GM03348 (cell line): ENCODE data around the gene MBOAT2.
A peak's percentile ranks its signal among the peaks of the same experiment; 100 is the strongest.

Experiments
- DNase-seq: peaks from one replicate; pipeline ENCODE4 v3.0.0; 2012; ENCODE audit warnings: low spot score

MBOAT2 gene

DNA sequence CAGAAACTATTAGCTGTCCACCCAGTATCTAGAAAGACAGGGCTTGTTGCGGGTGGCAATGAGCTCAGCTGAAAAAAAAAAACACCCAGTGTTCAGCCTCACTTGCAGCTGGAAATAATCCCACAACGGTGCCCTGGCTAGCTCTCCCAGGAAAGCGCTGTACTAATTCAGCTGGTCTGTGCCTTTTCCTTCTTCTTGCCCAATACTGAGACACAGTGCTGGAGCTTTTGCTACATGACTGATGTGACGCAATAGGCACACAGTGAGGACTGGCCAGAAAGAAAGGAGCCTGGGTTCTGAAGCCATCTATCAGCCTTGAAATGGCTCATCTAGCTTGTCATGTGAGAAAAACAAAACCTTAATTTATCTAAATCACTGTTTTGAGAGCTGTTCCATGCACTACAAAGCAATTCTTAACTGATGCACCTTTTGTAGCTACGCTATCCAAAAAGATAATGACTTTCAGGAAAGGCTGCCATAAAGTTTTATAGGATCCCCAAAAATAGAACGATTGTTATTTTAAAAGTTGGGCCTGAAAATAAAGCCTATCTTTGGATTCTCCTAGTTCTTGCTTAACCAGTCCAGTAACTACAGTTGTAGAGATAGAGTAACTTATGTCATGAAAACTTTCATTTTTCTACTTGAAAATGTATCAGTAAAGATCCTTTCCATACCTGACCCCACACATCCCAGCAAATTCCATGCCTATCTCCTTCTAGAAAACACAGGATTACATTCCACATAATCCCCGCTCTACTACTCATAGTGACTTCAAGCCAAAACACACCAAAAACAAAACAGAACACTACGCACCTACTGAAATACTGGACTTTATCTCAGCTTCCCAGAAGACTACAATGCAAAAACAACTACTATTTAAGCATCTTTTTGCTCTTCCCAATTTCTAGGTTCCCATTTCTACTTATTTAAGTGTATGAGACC is 181.9 kb downstream of the MBOAT2 start:
- peak; percentile 65 for DNase-seq

GRCh38 chr2:8819948-8820347 is 183.5 kb downstream of the MBOAT2 start:
- no peak for DNase-seq

DNA sequence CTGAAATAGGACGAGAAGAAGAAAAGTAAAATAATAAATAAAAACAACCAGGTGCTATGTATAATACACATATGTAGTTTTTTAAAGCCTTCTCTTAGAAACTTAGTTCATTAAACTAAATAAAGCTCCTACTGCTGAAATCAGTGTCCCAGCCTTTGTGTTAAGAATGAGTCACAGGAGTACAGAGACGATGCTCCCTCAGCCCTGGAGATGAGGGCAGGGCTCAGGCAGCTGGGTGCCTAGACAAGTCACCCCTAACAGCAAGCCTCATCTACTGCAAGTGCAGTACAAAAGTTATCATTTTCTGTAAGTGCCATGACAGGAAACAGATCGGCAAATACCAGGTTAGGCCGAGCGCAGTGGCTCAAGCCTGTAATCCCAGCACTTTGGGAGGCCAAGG is 184.3 kb downstream of the MBOAT2 start:
- DNase-seq: peak; percentile 26

DNA sequence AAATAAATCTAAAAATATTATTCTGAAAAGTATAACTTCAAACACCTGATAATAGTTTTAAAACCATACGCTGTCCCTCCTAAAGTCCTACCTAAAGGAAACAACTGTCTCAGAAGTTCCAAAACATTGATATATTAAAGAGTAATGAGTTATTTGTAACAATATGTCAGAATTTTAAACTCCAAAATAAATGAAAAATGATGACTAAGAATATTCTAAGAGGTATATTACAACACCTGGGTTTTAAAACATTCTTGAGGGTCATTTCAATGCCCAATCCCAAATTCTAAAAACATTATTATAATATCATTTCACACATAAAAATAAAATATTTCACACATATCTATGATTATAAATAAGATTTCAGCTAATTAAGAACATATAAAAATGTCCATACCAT is 186.3 kb downstream of the MBOAT2 start:
- no peak for DNase-seq

DNA sequence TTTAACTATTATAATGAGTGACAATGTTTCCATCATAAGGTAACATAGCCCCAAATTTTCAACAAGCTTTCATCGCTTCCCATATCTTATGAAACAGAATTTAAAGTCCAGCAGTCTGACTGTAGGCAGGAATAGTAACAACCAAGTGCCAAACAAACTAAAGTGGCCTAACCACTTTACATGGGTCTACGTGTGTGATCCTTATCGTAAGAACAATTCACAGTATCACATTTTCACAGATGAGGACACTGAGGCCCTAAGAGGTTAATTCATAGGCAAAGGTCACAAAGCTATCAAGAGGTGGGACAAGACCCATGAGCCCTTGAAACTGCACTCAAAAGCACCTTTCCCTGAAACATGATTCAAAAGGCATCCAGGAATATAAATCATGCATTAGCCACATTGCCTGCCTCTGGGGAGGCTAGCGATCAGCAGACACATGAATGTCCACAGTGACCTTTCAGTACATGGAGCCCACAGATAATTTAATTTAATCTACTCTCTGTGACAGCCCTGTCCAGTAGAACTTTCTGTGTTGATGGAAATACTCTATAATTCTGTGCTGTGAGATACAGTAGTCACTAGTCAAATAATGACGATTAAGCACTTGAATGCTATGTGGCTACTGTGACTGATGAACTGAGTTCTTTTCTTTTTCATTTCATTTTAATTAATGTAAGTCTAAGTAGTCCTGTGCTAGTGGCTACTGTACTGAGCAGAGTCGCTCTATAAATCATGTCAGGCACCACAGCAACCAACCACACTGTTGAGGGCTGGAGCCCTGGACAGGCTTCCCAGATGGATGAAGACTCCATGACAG is 196.4 kb downstream of the MBOAT2 start:
- DNase-seq: no peak

DNA sequence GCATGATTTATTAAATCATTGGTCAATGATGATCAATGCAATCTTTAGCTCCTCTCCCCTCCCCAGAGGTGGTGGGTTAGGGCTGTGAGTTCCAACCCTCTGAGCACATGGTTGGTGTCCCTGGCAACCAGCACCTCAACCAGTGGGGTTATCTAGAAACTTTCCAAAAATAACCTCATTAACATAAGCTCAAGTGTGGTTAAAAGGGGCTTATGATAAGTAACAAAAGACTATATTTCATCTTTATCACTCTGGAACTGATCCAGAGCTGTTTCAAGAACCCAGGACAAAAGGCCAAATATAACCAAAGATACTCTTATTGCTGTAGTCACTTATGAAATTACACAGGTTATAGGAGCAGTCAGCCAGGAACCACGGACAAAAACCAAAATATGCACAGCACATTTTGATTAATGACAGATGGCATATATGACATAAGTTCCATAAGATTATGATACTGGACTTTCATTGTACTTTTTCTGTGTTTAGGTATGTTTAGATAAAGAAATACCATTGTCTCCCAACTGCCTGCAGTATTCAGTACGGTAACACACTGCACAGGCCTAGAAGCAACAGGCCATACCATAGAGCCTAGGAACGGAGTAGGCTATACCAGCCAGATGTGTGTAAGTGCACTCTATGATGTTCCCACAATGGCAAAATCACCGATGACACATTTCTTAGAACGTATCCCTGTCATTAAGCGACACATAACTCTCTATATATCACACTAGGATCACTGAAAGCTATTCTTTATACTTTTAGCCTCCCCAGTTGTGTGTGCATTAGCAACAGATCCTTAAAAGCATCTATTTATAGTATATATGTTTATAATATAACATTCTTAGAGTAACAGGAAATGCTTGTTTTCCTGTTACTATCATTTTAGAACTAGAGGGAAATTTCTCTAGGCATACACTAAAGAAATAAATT is 197.9 kb downstream of the MBOAT2 start:
- no peak for DNase-seq

DNA sequence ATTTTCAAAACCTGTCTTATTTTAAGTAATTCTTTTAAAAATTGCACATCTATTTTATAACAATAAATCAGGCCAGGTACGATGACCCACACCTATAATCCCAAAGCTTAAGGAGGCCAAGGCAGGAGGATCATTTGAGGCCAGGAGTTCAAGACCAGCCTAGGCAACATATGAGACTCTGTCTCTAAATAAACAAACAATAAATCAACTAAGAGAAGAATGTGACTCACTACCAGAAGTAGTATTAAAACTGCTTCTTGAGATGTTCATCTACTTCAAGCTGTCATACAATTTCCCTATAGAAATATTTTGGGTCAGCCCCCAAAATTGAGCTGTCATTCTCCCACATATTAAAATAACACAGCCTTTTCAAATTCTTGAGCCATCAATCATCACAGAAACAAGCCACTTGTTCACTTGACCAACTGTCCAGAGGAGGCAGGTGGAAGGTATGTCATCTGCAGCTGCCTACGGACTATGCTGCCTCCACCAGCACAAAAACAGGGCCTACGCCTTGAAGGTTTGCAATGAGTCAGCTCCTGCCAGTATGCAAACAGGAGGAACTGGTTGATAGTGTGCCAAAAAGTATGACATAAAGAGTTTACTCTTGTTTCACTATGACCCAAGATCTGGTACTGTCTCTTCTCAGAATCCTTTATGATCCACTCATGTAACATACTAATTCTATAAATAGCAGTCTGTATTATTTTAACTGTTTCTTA is 199.7 kb downstream of the MBOAT2 start:
- DNase-seq: peak; percentile 49

DNA sequence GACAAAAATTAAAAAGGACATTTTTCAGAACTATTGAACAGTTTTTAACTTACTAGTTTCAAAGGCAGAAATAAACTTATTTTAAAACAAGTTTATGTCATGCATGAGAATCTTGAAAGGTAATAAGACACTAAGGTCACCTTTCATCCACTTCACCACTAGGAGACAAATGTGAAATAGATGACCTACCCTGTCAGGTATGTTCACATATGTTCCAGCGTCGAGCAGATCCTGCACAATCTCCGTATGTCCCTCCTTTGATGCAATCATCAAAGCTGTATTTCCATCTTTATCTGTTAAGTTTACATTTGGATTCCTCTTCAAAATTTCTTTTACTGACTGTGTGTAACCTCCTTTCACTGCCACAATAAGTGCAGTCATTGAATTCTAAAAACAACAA is 200.7 kb downstream of the MBOAT2 start:
- DNase-seq: no peak
